ENCODE data around the gene INSYN2B.

DNA sequence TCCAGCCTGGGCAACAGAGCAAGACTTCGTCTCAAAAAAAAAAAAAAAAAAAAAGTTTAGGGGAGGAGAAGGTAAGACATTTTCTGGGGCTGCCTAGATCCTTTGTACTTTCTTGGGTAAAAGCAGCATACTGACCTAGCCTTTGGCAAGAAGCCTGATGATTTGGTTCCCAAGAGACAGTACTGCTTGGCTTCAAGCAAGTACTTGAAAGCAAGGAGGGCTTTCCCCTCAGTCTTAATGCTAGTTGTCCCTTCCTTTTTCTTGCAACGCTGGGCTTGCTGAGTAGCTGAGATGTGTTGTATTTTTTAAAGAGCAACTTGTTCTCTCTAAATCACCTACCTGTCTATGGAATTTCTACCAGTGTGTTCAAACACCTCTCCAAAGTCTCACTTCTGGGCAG lies 76.2 kb downstream of the INSYN2B start:
- no peak for TF ChIP-seq POLR2AphosphoS5 (IDR thresholded peaks at IDR 0.05; ENCODE audit: low read depth)
- TF ChIP-seq, protein P1, sequence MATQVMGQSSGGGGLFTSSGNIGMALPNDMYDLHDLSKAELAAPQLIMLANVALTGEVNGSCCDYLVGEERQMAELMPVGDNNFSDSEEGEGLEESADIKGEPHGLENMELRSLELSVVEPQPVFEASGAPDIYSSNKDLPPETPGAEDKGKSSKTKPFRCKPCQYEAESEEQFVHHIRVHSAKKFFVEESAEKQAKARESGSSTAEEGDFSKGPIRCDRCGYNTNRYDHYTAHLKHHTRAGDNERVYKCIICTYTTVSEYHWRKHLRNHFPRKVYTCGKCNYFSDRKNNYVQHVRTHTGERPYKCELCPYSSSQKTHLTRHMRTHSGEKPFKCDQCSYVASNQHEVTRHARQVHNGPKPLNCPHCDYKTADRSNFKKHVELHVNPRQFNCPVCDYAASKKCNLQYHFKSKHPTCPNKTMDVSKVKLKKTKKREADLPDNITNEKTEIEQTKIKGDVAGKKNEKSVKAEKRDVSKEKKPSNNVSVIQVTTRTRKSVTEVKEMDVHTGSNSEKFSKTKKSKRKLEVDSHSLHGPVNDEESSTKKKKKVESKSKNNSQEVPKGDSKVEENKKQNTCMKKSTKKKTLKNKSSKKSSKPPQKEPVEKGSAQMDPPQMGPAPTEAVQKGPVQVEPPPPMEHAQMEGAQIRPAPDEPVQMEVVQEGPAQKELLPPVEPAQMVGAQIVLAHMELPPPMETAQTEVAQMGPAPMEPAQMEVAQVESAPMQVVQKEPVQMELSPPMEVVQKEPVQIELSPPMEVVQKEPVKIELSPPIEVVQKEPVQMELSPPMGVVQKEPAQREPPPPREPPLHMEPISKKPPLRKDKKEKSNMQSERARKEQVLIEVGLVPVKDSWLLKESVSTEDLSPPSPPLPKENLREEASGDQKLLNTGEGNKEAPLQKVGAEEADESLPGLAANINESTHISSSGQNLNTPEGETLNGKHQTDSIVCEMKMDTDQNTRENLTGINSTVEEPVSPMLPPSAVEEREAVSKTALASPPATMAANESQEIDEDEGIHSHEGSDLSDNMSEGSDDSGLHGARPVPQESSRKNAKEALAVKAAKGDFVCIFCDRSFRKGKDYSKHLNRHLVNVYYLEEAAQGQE (IDR thresholded peaks at IDR 0.05; ENCODE audit: insufficient replicate concordance, low read depth), result no peak
- TF ChIP-seq, protein P2, sequence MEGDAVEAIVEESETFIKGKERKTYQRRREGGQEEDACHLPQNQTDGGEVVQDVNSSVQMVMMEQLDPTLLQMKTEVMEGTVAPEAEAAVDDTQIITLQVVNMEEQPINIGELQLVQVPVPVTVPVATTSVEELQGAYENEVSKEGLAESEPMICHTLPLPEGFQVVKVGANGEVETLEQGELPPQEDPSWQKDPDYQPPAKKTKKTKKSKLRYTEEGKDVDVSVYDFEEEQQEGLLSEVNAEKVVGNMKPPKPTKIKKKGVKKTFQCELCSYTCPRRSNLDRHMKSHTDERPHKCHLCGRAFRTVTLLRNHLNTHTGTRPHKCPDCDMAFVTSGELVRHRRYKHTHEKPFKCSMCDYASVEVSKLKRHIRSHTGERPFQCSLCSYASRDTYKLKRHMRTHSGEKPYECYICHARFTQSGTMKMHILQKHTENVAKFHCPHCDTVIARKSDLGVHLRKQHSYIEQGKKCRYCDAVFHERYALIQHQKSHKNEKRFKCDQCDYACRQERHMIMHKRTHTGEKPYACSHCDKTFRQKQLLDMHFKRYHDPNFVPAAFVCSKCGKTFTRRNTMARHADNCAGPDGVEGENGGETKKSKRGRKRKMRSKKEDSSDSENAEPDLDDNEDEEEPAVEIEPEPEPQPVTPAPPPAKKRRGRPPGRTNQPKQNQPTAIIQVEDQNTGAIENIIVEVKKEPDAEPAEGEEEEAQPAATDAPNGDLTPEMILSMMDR (IDR thresholded peaks at IDR 0.05; ENCODE audit: insufficient read depth, low read length), result no peak

All from HL-60 (cell line).